ENCODE results near the gene ZNF451.
"Not testable (repeated sequence)": the region's sequence is repeated elsewhere in the genome, so short reads cannot be mapped to it uniquely, and the experiment has no call there.

The ZNF451 gene

DNA sequence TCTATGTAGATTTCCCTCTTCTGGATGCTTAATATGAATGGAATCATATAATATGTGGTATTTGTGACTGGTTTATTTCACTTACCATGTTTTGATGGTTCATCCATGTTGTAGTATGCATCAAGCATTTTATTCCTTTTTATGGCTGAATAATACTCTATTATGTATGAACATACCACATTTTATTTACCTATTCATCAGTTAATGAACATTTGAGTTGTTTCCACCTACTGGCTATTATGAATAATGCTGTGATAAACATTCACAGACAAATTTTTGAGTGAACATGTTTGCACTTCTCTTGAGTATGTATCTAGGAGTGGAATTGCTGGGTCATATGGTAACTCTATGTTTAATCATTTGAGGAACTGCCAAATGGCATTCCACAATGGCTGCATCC, 14.9 kb upstream of the ZNF451 start:
- no peaks in the 10 kb centered on the region; the same call in 1 of the 2 replicates for H3K36me3 ChIP-seq (replicated peaks)
- no peaks in the 10 kb centered on the region for H3K27me3 ChIP-seq (ENCODE audit: low read depth)
- H3K4me3 ChIP-seq = no peak overlapping the region
- in situ Hi-C loops (cut with MboI; ENCODE audit: low sequenced_read_pairs) = no loop called here
- H3K4me1 ChIP-seq = no peaks in the 10 kb centered on the region
- no peaks in the 10 kb centered on the region for H3K9me3 ChIP-seq
- DNase-seq (ENCODE audit: low spot score in 2 of 2) = no peak

- in situ Hi-C loops (cut with MboI; ENCODE audit: low sequenced_read_pairs) = no loop called here
- no peak for DNase-seq (ENCODE audit: low spot score in 2 of 2)
- Histone ChIP-seq H3K4me3 (no peak overlapping the region), H3K9me3 (no peaks in the 10 kb centered on the region), H3K27me3 (ENCODE audit: low read depth) (no peaks in the 10 kb centered on the region), H3K4me1 (peaks cover 2% of the 10 kb centered on the region; the same call in 1 of the 2 replicates), H3K36me3 (replicated peaks) (no peaks in the 10 kb centered on the region; the same call in 1 of the 2 replicates)
Observed at GRCh38 chr6:57078531-57079207, 11.3 kb upstream of the ZNF451 start.

GRCh38 chr6:57085471-57085870, 4.5 kb upstream of the ZNF451 start:
- Histone ChIP-seq H3K9me3 (no peaks in the 10 kb centered on the region), H3K27me3 (ENCODE audit: low read depth) (no peaks in the 10 kb centered on the region), H3K4me1 (peaks cover 8% of the 10 kb centered on the region), H3K36me3 (replicated peaks) (no peaks in the 10 kb centered on the region), H3K4me3 (no peak overlapping the region)
- no peak for DNase-seq (ENCODE audit: low spot score in 2 of 2)
- in situ Hi-C loops (cut with MboI; ENCODE audit: low sequenced_read_pairs) = no loop called here

- Histone ChIP-seq H3K27me3 (ENCODE audit: low read depth) (no peaks in the 10 kb centered on the region), H3K4me3 (no peak overlapping the region), H3K9me3 (no peaks in the 10 kb centered on the region), H3K36me3 (replicated peaks) (no peaks in the 10 kb centered on the region), H3K4me1 (peaks cover 6% of the 10 kb centered on the region)
- DNase-seq (ENCODE audit: low spot score in 2 of 2) = no peak
- in situ Hi-C loops (cut with MboI; ENCODE audit: low sequenced_read_pairs) = no loop called here
Observed at GRCh38 chr6:57086843-57087242, 3.1 kb upstream of the ZNF451 start.

GRCh38 chr6:57087916-57088315, 2.1 kb upstream of the ZNF451 start:
- in situ Hi-C loops (cut with MboI; ENCODE audit: low sequenced_read_pairs) = no loop called here
- no peaks in the 10 kb centered on the region for H3K27me3 ChIP-seq (ENCODE audit: low read depth)
- DNase-seq (ENCODE audit: low spot score in 2 of 2) = no peak
- H3K9me3 ChIP-seq = no peaks in the 10 kb centered on the region
- H3K4me1 ChIP-seq = peaks cover 15% of the 10 kb centered on the region
- H3K36me3 ChIP-seq (replicated peaks) = no peaks in the 10 kb centered on the region; the same call in 1 of the 2 replicates
- H3K4me3 ChIP-seq = no peak overlapping the region

- Histone ChIP-seq H3K36me3 (replicated peaks) (no peaks in the 10 kb centered on the region; the same call in none of the 2 replicates), H3K9me3 (no peaks in the 10 kb centered on the region), H3K27me3 (ENCODE audit: low read depth) (no peaks in the 10 kb centered on the region), H3K4me1 (peaks cover 25% of the 10 kb centered on the region), H3K4me3 (peak overlapping the region; percentile 63)
- no peak for DNase-seq (ENCODE audit: low spot score in 2 of 2)
- in situ Hi-C loops (cut with MboI; ENCODE audit: low sequenced_read_pairs) = no loop called here
Observed at GRCh38 chr6:57089265-57089664, 723 bp upstream of the ZNF451 start.

DNA sequence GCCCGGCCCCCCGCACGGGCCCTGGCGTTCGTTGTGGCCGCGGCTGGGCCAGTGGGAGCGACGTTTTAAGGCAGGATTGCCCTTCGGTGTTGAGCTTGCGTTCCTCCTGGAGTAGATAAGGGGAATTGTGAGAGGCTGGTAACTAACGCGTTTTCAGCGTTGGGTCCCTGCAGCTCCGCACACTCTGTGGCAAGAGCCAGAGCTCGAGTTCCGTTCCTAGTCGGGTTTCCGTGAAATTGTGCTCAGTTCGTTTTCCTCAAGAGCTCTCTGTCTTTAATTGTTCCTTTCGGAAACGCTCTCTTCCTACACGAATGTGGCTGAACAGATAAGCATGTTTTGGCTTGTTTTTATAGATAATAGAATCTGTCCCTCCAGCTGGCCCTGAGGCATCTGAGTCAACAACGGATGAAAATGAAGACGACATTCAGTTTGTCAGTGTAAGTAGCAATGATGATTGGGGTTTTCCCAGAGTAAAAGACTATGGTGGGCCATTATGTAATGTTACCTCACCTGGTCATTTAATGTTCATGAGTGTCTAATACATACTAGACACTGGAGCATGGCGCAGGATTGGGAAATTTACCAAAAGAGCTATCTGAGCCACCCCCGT, 575 bp downstream of the ZNF451 start:
- H3K36me3 ChIP-seq (replicated peaks); in situ Hi-C loops (cut with MboI; ENCODE audit: low sequenced_read_pairs); H3K9me3 ChIP-seq; H3K4me3 ChIP-seq; H3K27me3 ChIP-seq (ENCODE audit: low read depth); DNase-seq (ENCODE audit: low spot score in 2 of 2): not testable (repeated sequence)
- peaks cover 25% of the 10 kb centered on the region for H3K4me1 ChIP-seq

DNA sequence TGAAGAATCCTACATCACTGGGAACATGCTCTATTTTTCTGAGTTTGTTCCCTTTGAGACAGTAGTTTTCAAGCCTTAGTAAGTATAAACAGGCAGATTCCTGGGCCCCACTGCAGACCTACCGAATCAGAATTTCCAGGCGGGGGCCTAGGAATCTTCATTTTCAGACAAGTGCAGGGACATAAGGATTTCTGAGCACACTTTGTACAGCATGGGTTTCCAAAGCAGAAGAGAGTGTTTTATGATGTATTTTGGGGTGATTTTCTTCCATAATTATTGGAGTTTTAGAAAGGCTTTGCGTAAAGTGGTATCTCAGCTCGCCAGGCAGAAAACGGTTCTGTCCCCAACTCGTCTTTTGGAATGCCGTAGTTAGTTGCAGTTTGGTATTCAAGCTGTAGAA, 1.4 kb downstream of the ZNF451 start:
- H3K4me3 ChIP-seq = peak overlapping the region; percentile 27
- in situ Hi-C loops (cut with MboI; ENCODE audit: low sequenced_read_pairs); H3K27me3 ChIP-seq (ENCODE audit: low read depth): not testable (repeated sequence)

DNA sequence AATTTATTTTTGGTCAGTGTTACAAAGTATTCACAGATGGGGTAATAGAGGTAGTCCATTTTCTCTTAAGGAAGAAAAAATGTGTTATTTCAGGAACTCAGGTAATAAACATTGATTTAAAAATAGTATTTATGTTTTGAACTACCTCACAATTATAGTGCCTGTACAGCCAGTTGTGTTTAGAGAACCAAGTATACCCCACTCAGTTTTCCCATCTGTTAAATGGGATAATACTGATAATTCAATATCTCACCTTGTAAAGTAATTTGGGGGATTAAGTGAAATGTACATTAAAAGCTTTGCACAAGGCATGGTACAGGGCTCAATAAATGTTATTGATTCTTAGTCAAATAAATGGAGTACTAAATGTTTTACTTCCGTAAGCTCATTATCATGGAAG, 4.7 kb downstream of the ZNF451 start:
- H3K4me3 ChIP-seq = no peak overlapping the region
- H3K4me1 ChIP-seq = peaks cover 19% of the 10 kb centered on the region
- DNase-seq (ENCODE audit: low spot score in 2 of 2) = no peak
- in situ Hi-C loops (cut with MboI; ENCODE audit: low sequenced_read_pairs) = no loop called here
- peaks cover 21% of the 10 kb centered on the region for H3K36me3 ChIP-seq (replicated peaks)
- H3K9me3 ChIP-seq = no peaks in the 10 kb centered on the region
- H3K27me3 ChIP-seq (ENCODE audit: low read depth) = no peaks in the 10 kb centered on the region

More for the DNA sequence above, 1.4 kb downstream of the ZNF451 start:
- not testable (repeated sequence) for H3K9me3 ChIP-seq; H3K36me3 ChIP-seq (replicated peaks); DNase-seq (ENCODE audit: low spot score in 2 of 2)
- peaks cover 25% of the 10 kb centered on the region for H3K4me1 ChIP-seq

DNA sequence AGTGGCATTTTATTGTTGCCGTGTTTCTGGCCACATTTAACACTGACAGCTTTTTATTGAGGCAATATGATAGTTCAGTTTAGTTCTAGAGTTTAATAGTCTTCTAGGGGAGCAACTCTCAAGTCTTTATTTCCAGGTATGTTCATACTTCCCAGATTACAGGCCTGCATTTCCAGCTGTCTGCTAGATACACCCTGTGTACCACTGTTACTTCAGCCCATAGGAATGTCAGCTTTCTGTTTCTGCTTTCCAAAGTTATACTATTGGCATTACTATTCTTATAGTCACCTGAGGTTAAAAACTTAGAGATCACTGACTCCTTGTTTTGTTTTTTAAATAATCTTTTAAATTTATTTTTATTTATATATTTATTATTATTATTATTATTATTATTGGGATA, 7.6 kb downstream of the ZNF451 start:
- DNase-seq (ENCODE audit: low spot score in 2 of 2) = no peak
- Histone ChIP-seq H3K4me1 (peaks cover 13% of the 10 kb centered on the region), H3K9me3 (no peaks in the 10 kb centered on the region), H3K27me3 (ENCODE audit: low read depth) (no peaks in the 10 kb centered on the region), H3K36me3 (replicated peaks) (peaks cover 50% of the 10 kb centered on the region), H3K4me3 (no peak overlapping the region)
- in situ Hi-C loops (cut with MboI; ENCODE audit: low sequenced_read_pairs) = no loop called here

GRCh38 chr6:57102976-57103375, 13.0 kb downstream of the ZNF451 start:
- Histone ChIP-seq H3K4me1 (no peaks in the 10 kb centered on the region), H3K36me3 (replicated peaks) (peaks cover 62% of the 10 kb centered on the region), H3K27me3 (ENCODE audit: low read depth) (no peaks in the 10 kb centered on the region), H3K9me3 (no peaks in the 10 kb centered on the region), H3K4me3 (no peak overlapping the region)
- no peak for DNase-seq (ENCODE audit: low spot score in 2 of 2)
- in situ Hi-C loops (cut with MboI; ENCODE audit: low sequenced_read_pairs) = no loop called here

GRCh38 chr6:57104336-57104735, 14.3 kb downstream of the ZNF451 start:
- peaks cover 62% of the 10 kb centered on the region for H3K36me3 ChIP-seq (replicated peaks)
- in situ Hi-C loops (cut with MboI; ENCODE audit: low sequenced_read_pairs) = no loop called here
- no peaks in the 10 kb centered on the region for H3K9me3 ChIP-seq
- H3K4me1 ChIP-seq = no peaks in the 10 kb centered on the region
- DNase-seq (ENCODE audit: low spot score in 2 of 2) = no peak
- H3K4me3 ChIP-seq = no peak overlapping the region
- H3K27me3 ChIP-seq (ENCODE audit: low read depth) = no peaks in the 10 kb centered on the region

GRCh38 chr6:57106990-57107389, 17.0 kb downstream of the ZNF451 start:
- H3K4me3 ChIP-seq = no peak overlapping the region
- in situ Hi-C loops (cut with MboI; ENCODE audit: low sequenced_read_pairs) = no loop called here
- peaks cover 36% of the 10 kb centered on the region for H3K36me3 ChIP-seq (replicated peaks)
- H3K9me3 ChIP-seq = no peaks in the 10 kb centered on the region
- DNase-seq (ENCODE audit: low spot score in 2 of 2) = no peak
- H3K27me3 ChIP-seq (ENCODE audit: low read depth) = no peaks in the 10 kb centered on the region
- H3K4me1 ChIP-seq = no peaks in the 10 kb centered on the region

GRCh38 chr6:57108691-57109090, 18.7 kb downstream of the ZNF451 start:
- Histone ChIP-seq H3K36me3 (replicated peaks) (peaks cover 19% of the 10 kb centered on the region), H3K4me3 (no peak overlapping the region), H3K4me1 (no peaks in the 10 kb centered on the region), H3K9me3 (no peaks in the 10 kb centered on the region), H3K27me3 (ENCODE audit: low read depth) (no peaks in the 10 kb centered on the region)
- no peak for DNase-seq (ENCODE audit: low spot score in 2 of 2)
- in situ Hi-C loops (cut with MboI; ENCODE audit: low sequenced_read_pairs) = no loop called here

Measured in HAP-1 (cell line).